ENCODE measurements around the gene KIF24. TPM values are rescaled to one million over a fixed set of nuclear protein-coding genes. Genes with fewer than 3 reads are reported as not detected.

The KIF24 gene
- total RNA-seq, 1 experiment from 2014 or later: 5.8 TPM

- intact Hi-C loops (cut with micrococcal nuclease): no loop called here
- no TSS peak for BruUV-seq (replicated peaks)
- Histone ChIP-seq H2AFZ (ENCODE audit: low read depth, low read length, poor library complexity, severe bottlenecking) (no peak overlapping the region), H3K36me3 (ENCODE audit: control insufficient read depth in 1 of 2, insufficient read depth in 2 of 2, low read length in 2 of 2) (peaks cover 0 to 2% of the 10 kb centered on the region in 2 experiments; a peak in 1 of 4 replicates), H3K4me2 (ENCODE audit: low read length) (no peak overlapping the region), H3K27ac (ENCODE audit: low read depth, low read length) (no peak overlapping the region), H3K79me2 (ENCODE audit: insufficient read depth, low read length) (no peaks in the 10 kb centered on the region), H3K9me3 (ENCODE audit: control insufficient read depth in 1 of 2, insufficient read depth in 1 of 2, low read depth in 1 of 2, low read length in 2 of 2) (no peaks in the 10 kb centered on the region), H3K9me2 (ENCODE audit: insufficient read depth) (no peaks in the 10 kb centered on the region), H3K4me3 (replicated peaks in 1 of 2; ENCODE audit: low read depth in 1 of 2, low read length in 2 of 2) (no peak overlapping the region), H3K4me1 (ENCODE audit: control insufficient read depth in 1 of 2, insufficient read depth in 2 of 2, low read length in 2 of 2) (peaks cover 15 to 24% of the 10 kb centered on the region in 2 experiments), H3K9ac (ENCODE audit: low read length) (no peak overlapping the region), H3K27me3 (ENCODE audit: insufficient read depth, low read length) (no peaks in the 10 kb centered on the region), H4K20me1 (ENCODE audit: insufficient read depth) (no peaks in the 10 kb centered on the region)
- TF ChIP-seq SRF (IDR thresholded peaks at IDR 0.05; ENCODE audit: low read depth): no peak
- TF ChIP-seq CBX3 (IDR thresholded peaks at IDR 0.05; ENCODE audit: low read depth): no peak
- no peak for TF ChIP-seq YY1 (IDR thresholded peaks at IDR 0.05; ENCODE audit: extremely low read depth, insufficient replicate concordance, low read depth, low read length)
- TF ChIP-seq CTCF (IDR thresholded peaks at IDR 0.05 in 2 of 3, conservative IDR thresholded peaks at IDR 0.05 in 1 of 3; ENCODE audit: borderline replicate concordance in 1 of 3, insufficient read depth in 1 of 3, low read depth in 2 of 3, low read length in 2 of 3): no peak
- TF ChIP-seq SIN3A (IDR thresholded peaks at IDR 0.05; ENCODE audit: low read depth): no peak
- TF ChIP-seq SP1 (IDR thresholded peaks at IDR 0.05; ENCODE audit: low read depth): no peak
- TF ChIP-seq ZNF274 (IDR thresholded peaks at IDR 0.05; ENCODE audit: low read depth, low read length): no peak
- TF ChIP-seq FOSL1 (IDR thresholded peaks at IDR 0.05; ENCODE audit: low read depth): no peak
- TF ChIP-seq EZH2 (IDR thresholded peaks at IDR 0.05): no peak
- TF ChIP-seq ELF1 (IDR thresholded peaks at IDR 0.05; ENCODE audit: borderline replicate concordance, low read depth): no peak
- TF ChIP-seq JUND (IDR thresholded peaks at IDR 0.05): no peak
- TF ChIP-seq MAX (IDR thresholded peaks at IDR 0.05): no peak
- DNase-seq (ENCODE audit: low read depth, low spot score) (no peak), ATAC-seq (no peak)
- POLR2A ChIA-PET: no interaction called here
- RAD21 ChIA-PET (ENCODE audit: low non-redundant PET in 1 of 2, low total read pairs in 2 of 2, uncharacterized antibody in 2 of 2, unreplicated experiment in 2 of 2): no interaction called here
- CTCF ChIA-PET: interaction anchor here (0.9 kb wide), 1 partner anchor 40 kb away, joined by 3 read pairs; no protein-coding TSS in a partner anchor
Measured at GRCh38 chr9:34372467-34373011, 43.5 kb upstream of the KIF24 start.

All from HCT116 (cell line).